H1 (cell line): Measurements from ENCODE around the gene NCKAP1. TPM values are rescaled to one million over a fixed set of nuclear protein-coding genes. Genes with fewer than 3 reads are reported as not detected.

ENCODE experiments used
- CTCF ChIA-PET: fragments of 300-600 bp; sonication (Branson Sonifier 250); formaldehyde crosslinking; loops from one replicate; lab custom pipeline; 2021; ENCODE audit not compliant: partially characterized antibody; lab: Charles Lee
- POLR2A ChIA-PET: fragments of 300-600 bp; sonication (Branson Sonifier 250); formaldehyde crosslinking; loops from one replicate; lab custom pipeline; 2021; ENCODE audit warnings: inconsistent platforms; ENCODE audit not compliant: partially characterized antibody; lab: Charles Lee
- DNase-seq, 2 experiments: peaks; one replicate each; pipeline versions ENCODE4 v3.0.0 to v3.0.0-alpha.2; 2010 to 2022; ENCODE audit warnings: low spot score in 2 of 2, low read depth in 1 of 2, mixed read lengths in 1 of 2
- FAIRE-seq: peaks from 2 replicates; lab custom pipeline; 2011; peaks lifted over from hg19 to GRCh38; lab: Jason Lieb, UNC
- H2AFZ ChIP-seq: 2 replicates; pipeline ENCODE4 v1.8.1; 2012; ENCODE audit warnings: low read length, inconsistent platforms
- H2AK5ac ChIP-seq: 2 replicates; pipeline ENCODE4 v1.6.1; 2013; ENCODE audit warnings: low read depth, low read length
- H2BK120ac ChIP-seq: replicated peaks from 2 replicates; pipeline ENCODE3; 2013; ENCODE audit warnings: low read depth, low read length, inconsistent platforms
- H2BK12ac ChIP-seq: 2 replicates; pipeline ENCODE4 v1.6.1; 2013; ENCODE audit warnings: low read depth, low read length
- H2BK15ac ChIP-seq: 2 replicates; pipeline ENCODE4 v1.6.1; 2013; ENCODE audit warnings: low read length
- H2BK20ac ChIP-seq: 2 replicates; pipeline ENCODE4 v1.6.1; 2013; ENCODE audit warnings: low read length
- H2BK5ac ChIP-seq: 2 replicates; pipeline ENCODE4 v1.6.1; 2013; ENCODE audit warnings: low read depth, low read length
- H3K14ac ChIP-seq: 2 replicates; pipeline ENCODE4 v1.6.1; 2013; ENCODE audit warnings: inconsistent platforms; ENCODE audit not compliant: insufficient read length
- H3K18ac ChIP-seq: 2 replicates; pipeline ENCODE4 v1.6.1; 2013; ENCODE audit warnings: low read length; ENCODE audit errors: extremely low read depth
- H3K23ac ChIP-seq: 2 replicates; pipeline ENCODE4 v1.6.1; 2013; ENCODE audit warnings: inconsistent platforms; ENCODE audit not compliant: insufficient read length
- H3K23me2 ChIP-seq: 2 replicates; pipeline ENCODE4 v1.6.1; 2013; ENCODE audit warnings: low read depth, low read length
- H3K27ac ChIP-seq: 2 replicates; pipeline ENCODE4 v1.6.1; 2011; ENCODE audit warnings: low read depth, low read length, inconsistent platforms
- H3K27me3 ChIP-seq, 4 experiments: replicated peaks in 1 of 4; 1 replicate in 1 of 4; 2 replicates in 3 of 4; pipeline versions ENCODE4 v1.6.1 to v1.8.1; 2011 to 2013; ENCODE audit warnings: low read length in 3 of 4, mild to moderate bottlenecking in 3 of 4, inconsistent platforms in 2 of 4, mixed read lengths in 2 of 4, moderate library complexity in 1 of 4; ENCODE audit not compliant: control insufficient read depth in 3 of 4, insufficient read depth in 3 of 4; ENCODE audit errors: extremely low read depth in 1 of 4
- H3K36me3 ChIP-seq, 4 experiments: 2 replicates each; pipeline versions ENCODE4 v1.6.1 to v1.8.1; 2011 to 2013; ENCODE audit warnings: mild to moderate bottlenecking in 4 of 4, low read length in 3 of 4, moderate library complexity in 2 of 4, control low read depth in 1 of 4, inconsistent platforms in 1 of 4; ENCODE audit not compliant: insufficient read depth in 4 of 4, control insufficient read depth in 2 of 4
- H3K4ac ChIP-seq: replicated peaks from 2 replicates; pipeline ENCODE3; 2013; ENCODE audit warnings: low read length, low read depth, mixed read lengths, inconsistent platforms; ENCODE audit not compliant: insufficient read length
- H3K4me1 ChIP-seq, 4 experiments: replicated peaks in 1 of 4; 1 replicate in 1 of 4; 2 replicates in 3 of 4; pipeline versions ENCODE4 v1.6.1 to v1.8.1; 2011 to 2013; ENCODE audit warnings: low read length in 3 of 4, inconsistent platforms in 2 of 4, mixed read lengths in 1 of 4; ENCODE audit not compliant: insufficient read depth in 4 of 4, control insufficient read depth in 3 of 4
- H3K4me2 ChIP-seq, 2 experiments: 2 replicates each; pipeline versions ENCODE4 v1.6.1 to v1.8.1; 2011 to 2013; ENCODE audit warnings: low read depth in 2 of 2, low read length in 2 of 2, control low read depth in 1 of 2, inconsistent platforms in 1 of 2, mild to moderate bottlenecking in 1 of 2; ENCODE audit not compliant: insufficient read depth in 1 of 2
- H3K4me3 ChIP-seq, 4 experiments: fragments of 200-600, 300-600 bp in 1 of 4; sonication (generic), shearing (Covaris generic), sonication (Bioruptor Twin) in 1 of 4; 2 replicates each; pipeline versions ENCODE4 v1.5.1 to v1.8.1; 2011 to 2016; ENCODE audit warnings: low read length in 4 of 4, low read depth in 3 of 4, control low read depth in 2 of 4, inconsistent platforms in 2 of 4, mild to moderate bottlenecking in 2 of 4, mixed read lengths in 1 of 4, moderate library complexity in 1 of 4; ENCODE audit not compliant: insufficient read depth in 2 of 4; ENCODE audit errors: extremely low read depth in 1 of 4
- H3K56ac ChIP-seq: replicated peaks from 2 replicates; pipeline ENCODE3; 2013; ENCODE audit warnings: low read depth, mild to moderate bottlenecking, mixed read lengths, low read length, inconsistent platforms; ENCODE audit not compliant: insufficient read length
- H3K79me1 ChIP-seq: 2 replicates; pipeline ENCODE4 v1.6.1; 2013; ENCODE audit warnings: low read depth, low read length, control low read depth
- H3K79me2 ChIP-seq, 2 experiments: 2 replicates each; pipeline versions ENCODE4 v1.6.1 to v1.8.1; 2012 to 2013; ENCODE audit warnings: low read length in 2 of 2, mild to moderate bottlenecking in 2 of 2, inconsistent platforms in 1 of 2; ENCODE audit not compliant: insufficient read depth in 2 of 2, control insufficient read depth in 1 of 2
- H3K9ac ChIP-seq, 4 experiments: replicated peaks in 1 of 4; 1 replicate in 1 of 4; 2 replicates in 3 of 4; pipeline versions ENCODE4 v1.6.1 to v1.8.1; 2011 to 2013; ENCODE audit warnings: low read depth in 3 of 4, low read length in 3 of 4, control low read depth in 2 of 4, mild to moderate bottlenecking in 2 of 4, moderate library complexity in 2 of 4, inconsistent platforms in 1 of 4; ENCODE audit errors: extremely low read depth in 1 of 4
- H3K9me3 ChIP-seq, 2 experiments: 2 replicates each; pipeline versions ENCODE4 v1.6.1 to v1.8.1; 2012 to 2013; ENCODE audit warnings: mild to moderate bottlenecking in 2 of 2, moderate library complexity in 2 of 2, control low read depth in 1 of 2, inconsistent platforms in 1 of 2, low read depth in 1 of 2, low read length in 1 of 2, mixed read lengths in 1 of 2; ENCODE audit not compliant: insufficient read depth in 2 of 2
- H4K20me1 ChIP-seq, 2 experiments: replicated peaks in 1 of 2; 2 replicates each; pipeline versions ENCODE3 to v1.8.1; 2011 to 2013; ENCODE audit warnings: inconsistent platforms in 2 of 2, low read length in 2 of 2, mild to moderate bottlenecking in 1 of 2; ENCODE audit not compliant: insufficient read depth in 2 of 2, control insufficient read depth in 1 of 2
- H4K5ac ChIP-seq: 2 replicates; pipeline ENCODE4 v1.6.1; 2013; ENCODE audit warnings: low read length, low read depth, mixed read lengths, inconsistent platforms; ENCODE audit not compliant: insufficient read length
- H4K8ac ChIP-seq: 2 replicates; pipeline ENCODE4 v1.8.0; 2013; ENCODE audit warnings: mild to moderate bottlenecking, moderate library complexity, low read length, inconsistent platforms; ENCODE audit not compliant: insufficient read depth; ENCODE audit errors: extremely low read depth
- H4K91ac ChIP-seq: replicated peaks from 2 replicates; pipeline ENCODE3; 2013; ENCODE audit warnings: low read length, mixed read lengths, inconsistent platforms; ENCODE audit not compliant: insufficient read length
- ASH2L ChIP-seq: fragments of 200-600, 300-600 bp; sonication (generic); IDR thresholded peaks from one replicate; pipeline ENCODE4 v1.7.1; 2017; ENCODE audit warnings: low read length
- BCL11A ChIP-seq, 2 experiments: IDR thresholded peaks; one replicate each; pipeline ENCODE4 v1.6.1; 2011; ENCODE audit warnings: low read depth in 2 of 2, low read length in 2 of 2, mild to moderate bottlenecking in 2 of 2
- KDM4A ChIP-seq: IDR thresholded peaks from one replicate; pipeline ENCODE4 v1.7.1; 2012; ENCODE audit warnings: low read depth, mild to moderate bottlenecking, moderate library complexity, low read length, inconsistent platforms; ENCODE audit not compliant: severe bottlenecking
- NANOG ChIP-seq: IDR thresholded peaks from 2 replicates; pipeline ENCODE4 v1.6.1; 2011; ENCODE audit warnings: low read length, low read depth, mild to moderate bottlenecking, inconsistent platforms; ENCODE audit not compliant: insufficient read depth, poor library complexity, severe bottlenecking
- PHF8 ChIP-seq: fragments of 200-600 bp; sonication (generic); conservative IDR thresholded peaks from 2 replicates; pipeline ENCODE4 v1.7.1; 2012; ENCODE audit warnings: low read depth, mild to moderate bottlenecking, inconsistent platforms, low read length, moderate library complexity
- RAD21 ChIP-seq, 2 experiments: IDR thresholded peaks in 1 of 2; conservative IDR thresholded peaks in 1 of 2; 2 replicates each; pipeline ENCODE4 v1.6.1; 2011; ENCODE audit warnings: low read depth in 2 of 2, low read length in 2 of 2, improper control_type of control experiment in 1 of 2, inconsistent platforms in 1 of 2, mild to moderate bottlenecking in 1 of 2, moderate library complexity in 1 of 2
- RBBP5 ChIP-seq: IDR thresholded peaks from 2 replicates; pipeline ENCODE4 v1.7.1; 2012; ENCODE audit warnings: low read depth, mild to moderate bottlenecking, inconsistent platforms, low read length, moderate library complexity, borderline replicate concordance
- SUZ12 ChIP-seq: fragments of 200-600 bp; sonication (generic); IDR thresholded peaks from 2 replicates; pipeline ENCODE4 v1.6.1; 2012; ENCODE audit warnings: mild to moderate bottlenecking, inconsistent platforms, low read length, moderate library complexity, mixed read lengths
- TAF1 ChIP-seq: IDR thresholded peaks from 2 replicates; pipeline ENCODE4 v1.6.1; 2011; ENCODE audit warnings: mild to moderate bottlenecking, low read depth, low read length
- WGBS, 2 experiments: shearing (Covaris generic) in 1 of 2; methylation state at CpG; one replicate each; pipeline versions ENCODE4 v1.1.6 to v1.1.7; 2013 to 2015; ENCODE audit warnings: low lambda C conversion rate in 2 of 2, mixed read lengths in 2 of 2, inconsistent platforms in 1 of 2, low coverage in 1 of 2, missing lambda C conversion rate in 1 of 2; ENCODE audit not compliant: insufficient replicate concordance in 2 of 2, insufficient coverage in 1 of 2, insufficient read length in 1 of 2; ENCODE audit errors: extremely low coverage in 1 of 2, missing lambda C conversion rate in 1 of 2; 5-methylcytosine and 5-hydroxymethylcytosine counted together
- polyA plus RNA-seq, 7 experiments: library from polyadenylated mRNA; depleted of rRNA in 3 of 7; stranded (reverse) in 5 of 7; unstranded in 2 of 7; fragments of >200 nt in 5 of 7; fragments of 200-250 nt in 2 of 7; gene quantifications; 1 replicate in 5 of 7; 2 replicates in 1 of 7; 4 replicates in 1 of 7; pipeline versions ENCODE4 v1.2.1 to v1.2.3, GENCODE V29; 2011 to 2013; ENCODE audit warnings: missing spikeins in 2 of 7, mixed read lengths in 2 of 7
- total RNA-seq: library from RNA; stranded (reverse); fragmentation: NEBNext Ultra II Directional; extraction: Animal tissue kit (Norgen Biotek cat#: 25700); gene quantifications from 2 replicates; pipeline ENCODE4 v1.2.1, GENCODE V29; 2021

Gene NCKAP1
- total and polyA plus RNA-seq, 2 of the 8 experiments (the other 6 are each of a cell fraction or from before 2014, with no cell fraction given): 90.8 to 173 TPM

DNA sequence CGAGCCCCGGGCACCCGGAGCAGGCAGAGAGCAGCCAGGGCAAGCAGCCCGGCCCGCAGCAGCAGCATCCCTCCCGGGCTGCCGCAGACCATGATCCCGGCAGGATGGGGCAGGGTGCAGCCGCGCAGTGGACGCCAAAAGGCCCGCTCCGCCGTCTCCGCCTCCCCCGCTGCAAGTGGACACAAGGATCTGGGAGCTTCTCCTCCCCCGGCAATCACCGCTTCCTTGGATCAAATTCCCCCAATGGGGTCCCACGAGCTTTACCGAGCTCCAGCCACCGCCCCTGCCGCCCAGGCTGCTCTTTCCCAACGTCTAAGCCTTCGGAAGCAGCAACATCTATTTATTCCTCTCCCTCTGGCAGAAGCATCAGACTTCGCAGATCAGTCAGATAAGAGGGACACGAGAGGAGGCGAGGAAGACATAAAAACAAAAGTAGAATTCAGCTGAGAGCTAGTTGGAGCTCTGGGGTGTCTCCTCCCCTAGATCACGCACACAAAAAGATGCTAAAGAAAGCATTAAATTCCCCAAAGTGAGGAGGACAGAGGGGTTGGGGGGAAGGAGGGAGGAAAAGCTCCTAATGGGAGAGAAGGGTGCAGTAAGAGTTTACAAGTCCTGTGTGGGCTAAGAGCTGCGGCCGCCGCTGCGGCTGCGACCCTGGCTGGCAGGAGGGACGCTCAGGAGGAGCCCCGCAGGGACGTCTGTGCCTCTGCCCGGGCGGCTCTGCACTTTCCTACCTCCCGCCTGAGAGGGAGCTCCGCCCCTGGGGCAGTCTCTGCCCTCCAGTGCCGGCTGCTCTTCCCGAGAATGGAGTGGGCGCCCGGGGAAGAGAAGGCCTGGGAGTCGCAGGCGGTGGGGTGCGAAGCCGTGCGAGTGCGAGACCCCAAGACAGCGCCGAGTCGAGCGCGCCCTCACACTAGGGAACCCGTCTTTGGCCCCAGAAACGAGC lies 171.5 kb downstream of the NCKAP1 start, which contains the start of gene FRZB:
TSS of gene FRZB (minus strand) at position 177 of the 946 bp plus-strand sequence. CDS start at position 92, 85 bp downstream.
- no peak within 1 kb of the TSS for H2BK120ac ChIP-seq
- H3K36me3 ChIP-seq: no peaks in the 10 kb centered on the region
- H4K91ac ChIP-seq: no peak within 1 kb of the TSS
- H3K18ac ChIP-seq: peak within 1 kb of the TSS; percentile 55
- peak within 1 kb of the TSS; percentile 33 for H4K5ac ChIP-seq
- H3K79me1 ChIP-seq: no peaks in the 10 kb centered on the region
- ChIA-PET POLR2A (interaction anchor here (0.6 to 1.5 kb wide), 6 partner anchors 21 to 150 kb away, joined by 3 to 7 read pairs (median 3); partner anchors contain the start of gene DNAJC10), CTCF (interaction anchor here (0.6 to 6.4 kb wide), 25 partner anchors 9 to 204 kb away, joined by 3 to 71 read pairs (median 4); no protein-coding TSS in a partner anchor)
- H2AFZ ChIP-seq: peak within 1 kb of the TSS; percentile 93
- no peaks in the 10 kb centered on the region for H3K9me3 ChIP-seq
- H4K20me1 ChIP-seq: no peaks in the 10 kb centered on the region
- H3K4me2 ChIP-seq: peak within 1 kb of the TSS; percentile 72 to 97
- peaks cover 15% of the 10 kb centered on the region for H3K23me2 ChIP-seq
- H3K14ac ChIP-seq: no peak within 1 kb of the TSS
- 2% methylated on average over 55 of the region's 57 CpGs; no CpG with 5 or more reads in 1 of the 2 experiments for WGBS, 2 experiments
- no peak within 1 kb of the TSS for H2BK15ac ChIP-seq
- H3K27me3 ChIP-seq: peaks cover 2 to 19% (median 12%) of the 10 kb centered on the region in 4 experiments
- peak within 1 kb of the TSS; percentile 48 to 68 (median 54) for H3K4me3 ChIP-seq
- no peaks in the 10 kb centered on the region for H3K79me2 ChIP-seq
- H2BK5ac ChIP-seq: no peak within 1 kb of the TSS
- no peak within 1 kb of the TSS for H3K27ac ChIP-seq
- no peak within 1 kb of the TSS for H3K23ac ChIP-seq
- H3K56ac ChIP-seq: peak within 1 kb of the TSS; percentile 40
- peak within 1 kb of the TSS in 1 of 4 experiments; percentile 40; a peak in 1 of 7 replicates for H3K9ac ChIP-seq
- no peak within 1 kb of the TSS for H2AK5ac ChIP-seq
- peak within 1 kb of the TSS; percentile 52; the same call in 1 of the 2 replicates for H4K8ac ChIP-seq
- no peak within 1 kb of the TSS for H3K4ac ChIP-seq
- DNase-seq (peak; percentile 17 to 77), FAIRE-seq (no peak)
- H3K4me1 ChIP-seq: peaks cover 3 to 14% (median 7%) of the 10 kb centered on the region in 4 experiments; a peak in 6 of 7 replicates
- peak within 1 kb of the TSS; percentile 30; the same call in 1 of the 2 replicates for H2BK12ac ChIP-seq
- H2BK20ac ChIP-seq: peak within 1 kb of the TSS; percentile 8; the same call in 1 of the 2 replicates
- no peak for TF ChIP-seq SUZ12
- peak; percentile 61 for TF ChIP-seq KDM4A
- peak; percentile 71 for TF ChIP-seq ASH2L
- TF ChIP-seq RAD21 (IDR thresholded peaks at IDR 0.05 in 1 of 2, conservative IDR thresholded peaks at IDR 0.05 in 1 of 2; ENCODE audit: low read depth in 2 of 2, low read length in 2 of 2): no peak; a peak in 1 of 4 replicates
- 0 out of 2 replicates have a peak, but pooled peaks have one; percentile 46 for TF ChIP-seq PHF8
- TF ChIP-seq NANOG: no peak
- TF ChIP-seq TAF1: 0 out of 2 replicates have a peak, but pooled peaks have one; percentile 15
- TF ChIP-seq RBBP5: peak; percentile 32; the same call in 1 of the 2 replicates
- no peak for TF ChIP-seq BCL11A (IDR thresholded peaks at IDR 0.05; ENCODE audit: low read depth in 2 of 2, low read length in 2 of 2)
